Activated CD4-positive, alpha-beta T cell treated with anti-CD3 and anti-CD28 coated beads for 4 hours (primary cell): ENCODE results near the gene BRF1.
A peak's percentile ranks its signal among the peaks of the same experiment; 100 is the strongest.
"Not testable (repeated sequence)": the region's sequence is repeated elsewhere in the genome, so short reads cannot be mapped to it uniquely, and the experiment has no call there.

Experiments used
- DNase-seq, 2 donors: peaks; one replicate each; pipeline ENCODE4 v3.0.0-alpha.2; 2020

The BRF1 gene

GRCh38 chr14:105331575-105332349 lies 31.0 kb upstream of the BRF1 start:
- DNase-seq, result no peak

- no peak for DNase-seq
These were observed 29.7 kb upstream of the BRF1 start for GRCh38 chr14:105330491-105330895.

- no peak for DNase-seq
These were observed 28.8 kb upstream of the BRF1 start for GRCh38 chr14:105329411-105330150.

GRCh38 chr14:105328678-105329390 lies 28.0 kb upstream of the BRF1 start:
- no peak for DNase-seq

GRCh38 chr14:105328070-105328677 lies 27.4 kb upstream of the BRF1 start:
- DNase-seq, result no peak

GRCh38 chr14:105327695-105328045 lies 26.9 kb upstream of the BRF1 start:
- DNase-seq, result not testable (repeated sequence)

DNA sequence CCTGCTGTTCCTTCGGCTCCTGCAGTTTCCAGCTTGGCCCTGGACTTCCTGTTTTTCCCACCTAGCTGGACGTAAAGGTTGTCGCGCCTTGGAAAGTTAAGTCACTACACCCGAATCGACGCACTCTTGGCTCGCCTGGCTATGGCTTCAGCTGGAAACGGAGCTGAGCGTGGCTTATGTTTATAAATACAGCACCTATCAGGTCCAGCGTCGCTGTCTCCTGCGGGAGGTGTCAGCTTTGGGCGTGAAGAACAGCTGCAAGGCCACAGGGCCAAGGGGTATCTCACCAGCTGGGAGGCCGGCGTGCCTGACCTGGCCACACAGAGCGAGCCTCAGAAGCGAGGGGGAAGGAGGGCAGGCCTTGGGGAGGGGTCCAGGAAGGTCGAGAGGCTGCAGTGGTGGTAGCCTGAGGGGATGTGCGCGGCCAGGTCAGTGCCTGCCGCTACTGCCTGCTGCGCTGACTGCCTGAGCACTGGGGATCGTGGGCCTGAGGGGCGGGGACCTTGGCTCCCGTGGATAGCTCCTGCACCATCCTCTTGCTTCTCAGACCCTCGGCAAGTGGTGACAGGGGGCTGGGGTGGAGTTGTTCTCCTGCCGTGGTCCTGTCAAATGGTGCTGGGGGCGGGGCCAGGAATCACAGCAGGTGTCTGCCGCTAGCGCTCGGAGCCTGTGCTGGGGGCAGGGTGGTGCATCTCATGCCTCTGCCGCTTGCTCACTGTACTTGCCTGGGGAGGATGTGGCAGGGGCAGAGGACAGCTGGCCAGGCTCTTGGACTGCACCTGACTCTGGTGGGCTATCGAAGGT lies 26.3 kb upstream of the BRF1 start:
- no peak for DNase-seq

GRCh38 chr14:105326568-105326867 lies 25.7 kb upstream of the BRF1 start:
- no peak for DNase-seq

DNA sequence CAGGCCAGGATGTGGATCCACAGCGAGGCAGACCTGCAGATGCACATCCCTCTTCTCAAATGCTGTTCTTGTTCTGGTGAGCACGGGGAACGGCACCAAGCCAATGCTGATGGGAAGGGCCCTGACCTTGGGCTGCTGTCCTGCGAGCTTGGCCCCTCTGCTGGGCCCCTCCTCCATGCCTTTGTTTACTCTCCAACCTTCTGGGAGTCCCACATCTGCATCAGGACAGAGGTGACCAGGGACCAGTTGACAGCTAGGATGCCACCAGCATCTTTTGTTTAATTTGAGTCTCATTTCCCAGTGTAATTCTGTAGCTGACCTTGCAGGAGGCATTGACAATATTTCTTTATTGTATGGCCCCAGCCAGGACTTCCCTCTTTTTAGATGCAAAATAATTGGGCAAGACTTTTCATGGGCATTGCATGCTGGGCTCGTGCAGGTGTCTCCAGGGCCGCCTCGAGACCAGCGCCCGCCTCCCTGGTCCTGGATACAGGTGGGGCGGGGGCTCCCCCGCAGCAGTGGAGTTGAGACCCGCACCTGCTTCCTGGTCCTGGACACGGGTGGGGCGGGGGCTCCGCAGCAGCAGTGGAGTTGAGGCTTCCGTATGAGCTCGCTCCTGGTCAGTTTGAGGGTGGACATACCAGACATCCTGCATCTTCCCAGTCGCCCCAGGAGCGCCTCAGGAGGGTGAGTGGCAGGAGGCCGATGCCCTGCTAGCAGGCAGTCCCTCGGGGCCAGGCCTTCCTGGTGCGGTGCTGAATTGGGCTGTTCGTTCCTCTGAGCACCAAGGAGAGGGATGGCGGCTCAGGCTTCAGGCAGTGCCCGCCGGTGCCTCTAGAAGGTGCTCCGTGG lies 25.1 kb upstream of the BRF1 start:
- DNase-seq, result no peak

DNA sequence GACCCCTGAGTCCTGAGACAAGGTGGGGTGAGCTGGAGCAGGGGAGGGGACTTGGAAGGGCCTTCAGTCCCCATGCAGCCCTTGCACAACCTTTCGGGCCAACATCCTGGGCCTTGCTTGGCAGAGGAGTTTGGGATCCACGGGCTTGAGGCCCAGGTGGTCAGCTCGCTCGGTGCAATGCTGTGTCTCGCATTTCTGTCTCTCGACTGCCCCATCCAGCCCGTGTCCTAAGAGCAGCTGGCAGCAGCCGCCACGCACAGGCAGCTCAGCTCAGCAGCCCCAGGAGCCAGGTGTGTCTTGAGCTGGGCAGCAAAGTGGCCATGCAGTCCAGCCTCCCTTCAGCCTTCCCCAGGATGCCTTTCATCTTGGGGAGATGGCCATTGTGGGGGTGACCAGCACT lies 24.5 kb upstream of the BRF1 start:
- DNase-seq, result no peak

DNA sequence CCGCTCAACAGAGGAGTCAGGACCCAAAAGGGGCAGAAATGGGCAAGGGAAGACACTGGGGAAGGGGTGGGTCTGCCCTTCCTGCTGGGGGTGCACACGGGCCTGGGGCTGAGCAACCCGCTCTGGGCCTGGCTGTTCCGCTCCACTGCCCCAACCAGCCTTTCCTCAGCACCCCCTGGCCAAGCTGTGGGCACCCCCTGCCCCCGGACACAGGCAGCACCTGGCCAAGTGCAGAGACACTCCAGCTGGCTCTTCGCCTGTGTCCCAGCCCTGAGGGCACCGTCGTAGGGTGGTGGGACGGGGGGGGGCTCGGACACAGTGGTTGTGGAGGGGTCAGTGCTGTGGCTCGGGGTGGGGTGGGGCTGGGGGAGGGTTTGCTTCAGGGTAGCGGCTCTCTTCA lies 24.1 kb upstream of the BRF1 start:
- no peak for DNase-seq

DNA sequence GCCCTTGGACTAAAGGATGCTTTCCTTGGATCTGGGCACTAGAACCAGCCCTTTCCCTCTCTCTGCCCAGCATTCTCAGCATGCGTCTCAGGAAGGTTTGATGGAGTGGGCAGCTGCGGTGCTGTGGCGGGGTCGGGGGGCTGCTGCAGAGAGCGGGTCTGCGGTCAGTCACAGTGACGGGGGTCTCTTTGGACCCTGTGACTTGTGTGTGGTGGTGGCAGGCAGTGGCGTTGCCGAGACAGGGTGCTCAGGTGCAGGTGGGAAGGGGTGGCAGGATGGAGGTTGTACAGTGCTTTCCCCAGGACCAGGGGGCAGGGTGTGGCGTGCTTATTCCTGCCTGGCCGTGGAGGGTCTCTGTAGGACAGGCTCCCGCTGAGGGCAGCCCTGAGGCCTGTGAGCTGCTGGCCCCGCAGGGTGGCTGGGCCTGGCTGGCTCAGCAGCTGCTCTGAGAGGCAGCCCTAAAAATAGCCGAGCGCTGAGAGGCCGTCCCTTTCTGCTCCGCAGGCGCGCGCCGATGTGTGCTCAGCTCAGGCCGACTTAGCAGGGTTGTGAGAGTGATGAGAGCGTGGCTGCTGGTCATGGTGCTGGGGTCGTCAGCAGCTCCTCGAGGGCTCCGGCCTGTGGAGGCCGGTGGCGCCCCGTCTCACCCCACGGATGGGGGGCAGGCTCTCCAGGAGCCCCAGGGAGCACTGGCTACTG lies 23.4 kb upstream of the BRF1 start:
- DNase-seq, result no peak

- no peak for DNase-seq
These were observed 22.9 kb upstream of the BRF1 start for GRCh38 chr14:105323663-105324062.

GRCh38 chr14:105322791-105323556 lies 22.2 kb upstream of the BRF1 start:
- DNase-seq, result no peak

- no peak for DNase-seq
These were observed 16.7 kb upstream of the BRF1 start for GRCh38 chr14:105317546-105317945.

DNA sequence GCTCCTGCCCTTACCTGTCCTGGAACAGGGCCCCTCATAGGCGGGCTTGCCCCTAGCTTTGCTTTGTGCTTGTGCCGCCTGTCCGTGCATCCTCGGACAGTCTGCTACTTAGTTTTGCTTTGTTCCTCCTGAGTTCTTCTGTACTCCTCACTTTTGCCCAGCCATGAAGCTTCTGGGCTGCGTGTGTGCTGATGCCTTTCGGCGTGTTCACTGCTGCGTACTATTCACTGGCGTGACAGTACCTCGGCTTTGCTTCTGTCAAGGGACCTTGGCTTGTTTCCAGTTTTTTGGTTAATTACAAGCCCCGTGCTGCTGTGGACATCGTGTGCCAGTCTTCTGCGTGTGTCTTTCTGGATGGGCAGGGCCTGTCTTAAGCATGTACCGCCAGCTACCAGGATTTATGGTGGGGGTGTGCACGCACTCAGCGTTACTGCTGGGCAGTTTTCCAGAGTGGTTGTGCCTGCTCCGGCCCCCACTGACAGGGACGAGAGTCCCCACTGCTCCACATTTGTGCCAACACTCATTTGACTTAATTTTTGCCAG lies 16.2 kb upstream of the BRF1 start:
- DNase-seq, result no peak

- DNase-seq, result no peak
These were observed 15.8 kb upstream of the BRF1 start for GRCh38 chr14:105316577-105316941.

DNA sequence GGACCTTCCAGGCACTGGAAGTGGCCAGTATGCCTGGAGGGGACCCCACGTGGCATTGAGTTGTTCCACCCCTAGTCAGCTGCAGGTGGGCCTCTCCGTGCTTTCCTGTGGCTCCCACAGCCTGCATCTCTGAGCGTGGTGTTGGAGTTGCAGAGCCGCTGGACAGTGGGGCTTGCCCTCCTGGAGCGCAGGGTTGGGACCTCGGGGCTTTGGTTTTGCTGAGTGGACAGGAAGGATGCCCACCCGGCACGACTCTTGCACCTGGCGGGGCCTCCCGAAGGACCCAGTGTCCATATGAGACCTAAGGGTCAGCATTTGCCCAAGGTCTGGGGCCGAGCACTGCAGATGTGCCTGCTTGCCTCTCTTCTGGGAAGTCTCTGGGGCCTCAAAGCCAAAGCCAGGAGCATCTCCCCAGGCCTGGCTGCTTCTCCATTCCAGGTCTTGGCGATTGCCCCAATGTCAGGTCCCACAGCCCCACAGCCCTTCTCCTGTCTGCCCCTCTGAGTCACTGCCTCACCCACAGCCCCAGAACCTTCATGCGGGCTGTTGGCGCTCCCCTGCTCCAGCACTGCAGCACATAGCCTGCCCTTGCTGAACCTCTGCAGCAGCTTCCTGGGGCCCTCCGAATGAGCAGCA lies 15.3 kb upstream of the BRF1 start:
- DNase-seq, result no peak

GRCh38 chr14:105315211-105315721 lies 14.5 kb upstream of the BRF1 start:
- peak; percentile 33 to 43 for DNase-seq
